ENCODE measurements around the gene STIM1.
"Not testable (repeated sequence)": the region's sequence is repeated elsewhere in the genome, so short reads cannot be mapped to it uniquely, and the experiment has no call there.

The STIM1 gene

GRCh38 chr11:3989921-3990290 is 134.4 kb downstream of the STIM1 start:
- no peak for FAIRE-seq

- FAIRE-seq, result no peak
Observed at GRCh38 chr11:3990406-3990805, 134.9 kb downstream of the STIM1 start.

- FAIRE-seq, result no peak
Observed at GRCh38 chr11:3992964-3993363, 137.5 kb downstream of the STIM1 start.

GRCh38 chr11:3994030-3994640 is 138.7 kb downstream of the STIM1 start:
- no peak for FAIRE-seq

GRCh38 chr11:3995307-3995706 is 139.8 kb downstream of the STIM1 start:
- no peak for FAIRE-seq

GRCh38 chr11:3995949-3996554 is 140.6 kb downstream of the STIM1 start:
- no peak for FAIRE-seq

GRCh38 chr11:3996651-3997050 is 141.2 kb downstream of the STIM1 start:
- FAIRE-seq, result no peak

GRCh38 chr11:4004753-4005152 is 149.3 kb downstream of the STIM1 start:
- not testable (repeated sequence) for FAIRE-seq

- FAIRE-seq, result no peak
Observed at GRCh38 chr11:4006946-4007680, 151.6 kb downstream of the STIM1 start.

GRCh38 chr11:4008116-4008515 is 152.7 kb downstream of the STIM1 start:
- no peak for FAIRE-seq

GRCh38 chr11:4016602-4017001 is 161.1 kb downstream of the STIM1 start:
- FAIRE-seq, result not testable (repeated sequence)

- no peak for FAIRE-seq
Observed at GRCh38 chr11:4017129-4017528, 161.7 kb downstream of the STIM1 start.

- no peak for FAIRE-seq
Observed at GRCh38 chr11:4018641-4019040, 163.2 kb downstream of the STIM1 start.

GRCh38 chr11:4019891-4020290 is 164.4 kb downstream of the STIM1 start:
- FAIRE-seq, result no peak

- FAIRE-seq, result no peak
Observed at GRCh38 chr11:4022669-4023068, 167.2 kb downstream of the STIM1 start.

- no peak for FAIRE-seq
Observed at GRCh38 chr11:4025248-4025966, 169.9 kb downstream of the STIM1 start.

- no peak for FAIRE-seq
Observed at GRCh38 chr11:4025967-4026324, 170.5 kb downstream of the STIM1 start.

GRCh38 chr11:4026389-4026788 is 170.9 kb downstream of the STIM1 start:
- no peak for FAIRE-seq

GRCh38 chr11:4027746-4028145 is 172.3 kb downstream of the STIM1 start:
- no peak for FAIRE-seq

- no peak for FAIRE-seq
Observed at GRCh38 chr11:4030197-4030596, 174.7 kb downstream of the STIM1 start.

GRCh38 chr11:4032097-4032496 is 176.6 kb downstream of the STIM1 start:
- no peak for FAIRE-seq

GRCh38 chr11:4035985-4036384 is 180.5 kb downstream of the STIM1 start:
- FAIRE-seq, result no peak

GRCh38 chr11:4039011-4039410 is 183.5 kb downstream of the STIM1 start:
- FAIRE-seq, result no peak

GRCh38 chr11:4040461-4040860 is 185.0 kb downstream of the STIM1 start:
- FAIRE-seq, result no peak

Data from G401.6 (cell line).